WTC11 (cell line): ENCODE data around the gene CIDEB. TPM values are rescaled to one million over a fixed set of nuclear protein-coding genes. Genes with fewer than 3 reads are reported as not detected.

Experiments used
- ATAC-seq: fragments of 200-7000 bp; cut with Tn5 transposase; 2 replicates; pipeline ENCODE4 v1.10.0; 2021; ENCODE audit warnings: mild to moderate bottlenecking, moderate library complexity
- CTCF ChIA-PET: fragments of 300-600 bp; sonication (Branson Sonifier 250); formaldehyde crosslinking; loops from one replicate; lab custom pipeline; 2021; ENCODE audit warnings: antibody characterized with exemption; lab: Charles Lee
- POLR2A ChIA-PET: fragments of 350-600 bp; sonication (Branson Sonifier 250); formaldehyde crosslinking; loops from one replicate; lab custom pipeline; 2021; ENCODE audit warnings: antibody characterized with exemption; lab: Charles Lee
- DNase-seq: peaks from one replicate; pipeline ENCODE4 v3.0.0; 2021; ENCODE audit warnings: low spot score
- H3K27ac Mint-ChIP-seq: 2 replicates; pipeline ENCODE4 v1.8.0; 2021; ENCODE audit warnings: mixed read lengths
- H3K27me3 Mint-ChIP-seq: 2 replicates; pipeline ENCODE4 v1.8.0; 2021; ENCODE audit warnings: low read depth, mild to moderate bottlenecking, moderate library complexity, mixed read lengths
- H3K36me3 Mint-ChIP-seq: 2 replicates; pipeline ENCODE4 v1.8.0; 2021; ENCODE audit warnings: mixed read lengths
- H3K4me1 Mint-ChIP-seq: 2 replicates; pipeline ENCODE4 v1.8.0; 2022; ENCODE audit warnings: mixed read lengths
- H3K4me3 Mint-ChIP-seq: 2 replicates; pipeline ENCODE4 v1.8.0; 2021; ENCODE audit warnings: mild to moderate bottlenecking, moderate library complexity, mixed read lengths
- H3K9me3 Mint-ChIP-seq: 2 replicates; pipeline ENCODE4 v1.8.0; 2021; ENCODE audit warnings: mixed read lengths
- ATF2 ChIP-seq: sonication (generic); formaldehyde crosslinking; IDR thresholded peaks from 2 replicates; pipeline ENCODE4 v1.8.1; 2022; ENCODE audit warnings: low read depth, missing genetic modification reagents, borderline replicate concordance
- CTCF ChIP-seq: fragments of 200-600 bp; IDR thresholded peaks from 2 replicates; pipeline ENCODE4 v1.8.0; 2022; ENCODE audit warnings: antibody characterized with exemption
- E2F5 ChIP-seq: sonication (generic); formaldehyde crosslinking; IDR thresholded peaks from 2 replicates; pipeline ENCODE4 v1.8.1; 2022; ENCODE audit warnings: mild to moderate bottlenecking, moderate library complexity, missing genetic modification reagents
- ELF4 ChIP-seq: sonication (generic); formaldehyde crosslinking; IDR thresholded peaks from 2 replicates; pipeline ENCODE4 v1.8.1; 2022; ENCODE audit warnings: low read depth, mild to moderate bottlenecking, moderate library complexity, missing genetic modification reagents
- JUN ChIP-seq: sonication (generic); formaldehyde crosslinking; IDR thresholded peaks from 2 replicates; pipeline ENCODE4 v1.8.0; 2023; ENCODE audit warnings: mild to moderate bottlenecking, missing genetic modification reagents
- KAT7 ChIP-seq: sonication (generic); formaldehyde crosslinking; IDR thresholded peaks from 2 replicates; pipeline ENCODE4 v1.8.1; 2023; ENCODE audit warnings: missing genetic modification reagents, mild to moderate bottlenecking, borderline replicate concordance
- MLX ChIP-seq: sonication (generic); formaldehyde crosslinking; IDR thresholded peaks from 2 replicates; pipeline ENCODE4 v1.8.1; 2023; ENCODE audit warnings: mild to moderate bottlenecking, missing genetic modification reagents, moderate library complexity
- MYBL2 ChIP-seq: sonication (generic); formaldehyde crosslinking; IDR thresholded peaks from 2 replicates; pipeline ENCODE4 v1.8.1; 2023; ENCODE audit warnings: mild to moderate bottlenecking, moderate library complexity, missing genetic modification reagents
- NFYB ChIP-seq: sonication (generic); formaldehyde crosslinking; conservative IDR thresholded peaks from 2 replicates; pipeline ENCODE4 v1.8.0; 2022; ENCODE audit warnings: low read depth, missing genetic modification reagents
- NR1H2 ChIP-seq: sonication (generic); formaldehyde crosslinking; IDR thresholded peaks from 2 replicates; pipeline ENCODE4 v1.9.0; 2021; ENCODE audit warnings: mild to moderate bottlenecking, moderate library complexity, missing genetic modification reagents
- RORB ChIP-seq: fragments of 250-450 bp; sonication (Bioruptor Pico); IDR thresholded peaks from 2 replicates; pipeline ENCODE4 v1.9.0; 2021; ENCODE audit warnings: mild to moderate bottlenecking
- SMAD3 ChIP-seq: sonication (generic); formaldehyde crosslinking; IDR thresholded peaks from 2 replicates; pipeline ENCODE4 v1.8.0; 2022; ENCODE audit warnings: missing genetic modification reagents, mild to moderate bottlenecking, borderline replicate concordance
- TEAD1 ChIP-seq: sonication (generic); formaldehyde crosslinking; IDR thresholded peaks from 2 replicates; pipeline ENCODE4 v1.8.0; 2022; ENCODE audit warnings: mild to moderate bottlenecking, missing genetic modification reagents
- USF2 ChIP-seq: sonication (generic); formaldehyde crosslinking; IDR thresholded peaks from 2 replicates; pipeline ENCODE4 v1.8.1; 2023; ENCODE audit warnings: mild to moderate bottlenecking, missing genetic modification reagents, moderate library complexity
- ZNF138 ChIP-seq: sonication (generic); formaldehyde crosslinking; conservative IDR thresholded peaks from 2 replicates; pipeline ENCODE4 v1.8.1; 2022; ENCODE audit warnings: mild to moderate bottlenecking, moderate library complexity, missing genetic modification reagents
- ZNF232 ChIP-seq: sonication (generic); formaldehyde crosslinking; IDR thresholded peaks from 2 replicates; pipeline ENCODE4 v1.8.0; 2022; ENCODE audit warnings: mild to moderate bottlenecking, missing genetic modification reagents
- ZNF396 ChIP-seq: fragments of 250-450 bp; sonication (Bioruptor Pico); IDR thresholded peaks from 2 replicates; pipeline ENCODE4 v1.8.0; 2021; ENCODE audit warnings: mild to moderate bottlenecking, moderate library complexity, borderline replicate concordance
- ZNF532 ChIP-seq: fragments of 250-450 bp; sonication (Bioruptor Pico); IDR thresholded peaks from 2 replicates; pipeline ENCODE4 v1.9.0; 2021; ENCODE audit warnings: mild to moderate bottlenecking, borderline replicate concordance
- ZNF671 ChIP-seq: fragments of 250-450 bp; sonication (Bioruptor Pico); IDR thresholded peaks from 2 replicates; pipeline ENCODE4 v1.8.0; 2021; ENCODE audit warnings: mild to moderate bottlenecking
- ZSCAN18 ChIP-seq: fragments of 250-450 bp; sonication (Bioruptor Pico); IDR thresholded peaks from 2 replicates; pipeline ENCODE4 v2.1.2; 2022; ENCODE audit warnings: mild to moderate bottlenecking, moderate library complexity
- total RNA-seq: library from RNA; stranded (reverse); gene quantifications from 3 replicates; pipeline ENCODE4 v1.2.3, GENCODE V29; 2021

CIDEB gene
- total RNA-seq, 1 experiment from 2014 or later = 4.7 TPM

GRCh38 chr14:24291446-24292117 is 16.2 kb downstream of the CIDEB start:
- H3K4me1 Mint-ChIP-seq = no peaks in the 10 kb centered on the region
- no peaks in the 10 kb centered on the region for H3K9me3 Mint-ChIP-seq
- no peak for ATAC-seq
- TF ChIP-seq ZNF232 (CRISPR knock-in tag) = no peak
- TF ChIP-seq NR1H2 (CRISPR knock-in tag) = no peak
- no peak for TF ChIP-seq CTCF
- no peak for TF ChIP-seq KAT7
- TF ChIP-seq MYBL2 = no peak
- no peak for TF ChIP-seq TEAD1 (CRISPR knock-in tag)
- TF ChIP-seq SMAD3 = no peak
- TF ChIP-seq ZSCAN18 (CRISPR knock-in tag) = no peak
- TF ChIP-seq ATF2 (CRISPR knock-in tag) = no peak
- no peak for TF ChIP-seq RORB (CRISPR knock-in tag)
- no peak for TF ChIP-seq ZNF138 (CRISPR knock-in tag)
- TF ChIP-seq ZNF396 (CRISPR knock-in tag) = no peak
- no peak for TF ChIP-seq MLX (CRISPR knock-in tag)
- TF ChIP-seq ZNF671 (CRISPR knock-in tag) = no peak
- TF ChIP-seq USF2 = no peak
- TF ChIP-seq NFYB (CRISPR knock-in tag) = no peak
- TF ChIP-seq JUN (CRISPR knock-in tag) = no peak
- TF ChIP-seq, all 79 proteins: peak for 0
- no peak for DNase-seq
- Mint-ChIP-seq H3K27ac (no peak overlapping the region), H3K36me3 (no peaks in the 10 kb centered on the region; the same call in none of the 2 replicates), H3K27me3 (no peaks in the 10 kb centered on the region), H3K4me3 (no peak overlapping the region)
- ChIA-PET POLR2A (interaction anchor here (1.0 kb wide), 1 partner anchor 20 kb away, joined by 3 read pairs; the partner anchor contains the start of gene RABGGTA), CTCF (interaction anchor here (0.6 to 2.3 kb wide), 5 partner anchors 16 to 76 kb away, joined by 3 to 8 read pairs (median 3); partner anchors contain the start of genes CIDEB, MDP1, RABGGTA and TINF2)

GRCh38 chr14:24290746-24291145 is 17.0 kb downstream of the CIDEB start:
- H3K9me3 Mint-ChIP-seq = no peaks in the 10 kb centered on the region
- H3K27me3 Mint-ChIP-seq = no peaks in the 10 kb centered on the region
- H3K4me1 Mint-ChIP-seq = no peaks in the 10 kb centered on the region
- POLR2A ChIA-PET = interaction anchor here (1.0 kb wide), 1 partner anchor 19 kb away, joined by 3 read pairs; the partner anchor contains the start of gene RABGGTA
- no peak for TF ChIP-seq ZNF532 (CRISPR knock-in tag)
- no peak for TF ChIP-seq E2F5 (CRISPR knock-in tag)
- no peak for TF ChIP-seq ZNF671 (CRISPR knock-in tag)
- TF ChIP-seq ZNF138 (CRISPR knock-in tag) = no peak
- TF ChIP-seq ELF4 (CRISPR knock-in tag) = no peak
- H3K27ac Mint-ChIP-seq = no peak overlapping the region
- CTCF ChIA-PET = interaction anchor here (0.6 to 1.8 kb wide), 2 partner anchors 48 to 75 kb away, joined by 3 to 4 read pairs; partner anchors contain the start of genes MDP1 and TINF2
- H3K4me3 Mint-ChIP-seq = no peak overlapping the region
- ATAC-seq (no peak), DNase-seq (no peak)
- H3K36me3 Mint-ChIP-seq = no peaks in the 10 kb centered on the region; the same call in none of the 2 replicates
